ENCODE measurements around the gene SYCE3.
"Not testable (repeated sequence)": the region's sequence is repeated elsewhere in the genome, so short reads cannot be mapped to it uniquely, and the experiment has no call there.

The SYCE3 gene

GRCh38 chr22:50523458-50523805 is 39.3 kb downstream of the SYCE3 start:
- H3K27ac ChIP-seq (ENCODE audit: low read depth, low read length), result no peak overlapping the region
- peaks cover 5% of the 10 kb centered on the region for H3K79me2 ChIP-seq (ENCODE audit: control insufficient read depth, insufficient read depth, low read length, unreplicated experiment)

GRCh38 chr22:50522806-50523438 is 39.8 kb downstream of the SYCE3 start:
- H3K27ac ChIP-seq (ENCODE audit: low read depth, low read length), result no peak overlapping the region
- no peak overlapping the region for H2AFZ ChIP-seq (ENCODE audit: low read length, unreplicated experiment)
- peaks cover 11% of the 10 kb centered on the region for H3K4me1 ChIP-seq (ENCODE audit: control insufficient read depth, insufficient read depth, low read length, unreplicated experiment)
- H3K36me3 ChIP-seq (ENCODE audit: insufficient read depth, low read length), result no peaks in the 10 kb centered on the region
- H3K79me2 ChIP-seq (ENCODE audit: control insufficient read depth, insufficient read depth, low read length, unreplicated experiment), result peaks cover 5% of the 10 kb centered on the region
- H3K4me3 ChIP-seq (ENCODE audit: low read depth, low read length), result no peak overlapping the region
- no peaks in the 10 kb centered on the region for H3K27me3 ChIP-seq (ENCODE audit: insufficient read depth, low read length)

More at GRCh38 chr22:50523458-50523805, 39.3 kb downstream of the SYCE3 start:
- H3K4me3 ChIP-seq (ENCODE audit: low read depth, low read length), result no peak overlapping the region; the same call in 1 of the 2 replicates
- no peak overlapping the region for H2AFZ ChIP-seq (ENCODE audit: low read length, unreplicated experiment)
- no peaks in the 10 kb centered on the region for H3K36me3 ChIP-seq (ENCODE audit: insufficient read depth, low read length)
- H3K4me1 ChIP-seq (ENCODE audit: control insufficient read depth, insufficient read depth, low read length, unreplicated experiment), result peaks cover 14% of the 10 kb centered on the region
- no peaks in the 10 kb centered on the region for H3K27me3 ChIP-seq (ENCODE audit: insufficient read depth, low read length)

GRCh38 chr22:50522208-50522805 is 40.4 kb downstream of the SYCE3 start:
- no peak overlapping the region for H3K4me3 ChIP-seq (ENCODE audit: low read depth, low read length)
- H3K36me3 ChIP-seq (ENCODE audit: insufficient read depth, low read length), result no peaks in the 10 kb centered on the region
- peaks cover 5% of the 10 kb centered on the region for H3K79me2 ChIP-seq (ENCODE audit: control insufficient read depth, insufficient read depth, low read length, unreplicated experiment)
- H3K4me1 ChIP-seq (ENCODE audit: control insufficient read depth, insufficient read depth, low read length, unreplicated experiment), result peaks cover 9% of the 10 kb centered on the region
- no peaks in the 10 kb centered on the region for H3K27me3 ChIP-seq (ENCODE audit: insufficient read depth, low read length)
- no peak overlapping the region for H3K27ac ChIP-seq (ENCODE audit: low read depth, low read length)
- no peak overlapping the region for H2AFZ ChIP-seq (ENCODE audit: low read length, unreplicated experiment)

- H3K79me2 ChIP-seq (ENCODE audit: control insufficient read depth, insufficient read depth, low read length, unreplicated experiment), result peaks cover 5% of the 10 kb centered on the region
- no peak overlapping the region for H3K27ac ChIP-seq (ENCODE audit: low read depth, low read length)
- no peaks in the 10 kb centered on the region for H3K27me3 ChIP-seq (ENCODE audit: insufficient read depth, low read length)
- no peaks in the 10 kb centered on the region for H3K36me3 ChIP-seq (ENCODE audit: insufficient read depth, low read length)
- H3K4me1 ChIP-seq (ENCODE audit: control insufficient read depth, insufficient read depth, low read length, unreplicated experiment), result peaks cover 6% of the 10 kb centered on the region
- no peak overlapping the region for H3K4me3 ChIP-seq (ENCODE audit: low read depth, low read length)
- H2AFZ ChIP-seq (ENCODE audit: low read length, unreplicated experiment), result no peak overlapping the region
Observed at GRCh38 chr22:50521710-50522109, 41.0 kb downstream of the SYCE3 start.

GRCh38 chr22:50520826-50521453 is 41.8 kb downstream of the SYCE3 start:
- H3K27me3 ChIP-seq (ENCODE audit: insufficient read depth, low read length), result no peaks in the 10 kb centered on the region
- no peaks in the 10 kb centered on the region for H3K36me3 ChIP-seq (ENCODE audit: insufficient read depth, low read length)
- H3K4me3 ChIP-seq (ENCODE audit: low read depth, low read length), result no peak overlapping the region
- H3K79me2 ChIP-seq (ENCODE audit: control insufficient read depth, insufficient read depth, low read length, unreplicated experiment), result peaks cover 5% of the 10 kb centered on the region
- no peak overlapping the region for H2AFZ ChIP-seq (ENCODE audit: low read length, unreplicated experiment)
- peaks cover 6% of the 10 kb centered on the region for H3K4me1 ChIP-seq (ENCODE audit: control insufficient read depth, insufficient read depth, low read length, unreplicated experiment)
- no peak overlapping the region for H3K27ac ChIP-seq (ENCODE audit: low read depth, low read length)

GRCh38 chr22:50520184-50520583 is 42.5 kb downstream of the SYCE3 start:
- H3K4me3 ChIP-seq (ENCODE audit: low read depth, low read length); H2AFZ ChIP-seq (ENCODE audit: low read length, unreplicated experiment); H3K79me2 ChIP-seq (ENCODE audit: control insufficient read depth, insufficient read depth, low read length, unreplicated experiment); H3K36me3 ChIP-seq (ENCODE audit: insufficient read depth, low read length); H3K27ac ChIP-seq (ENCODE audit: low read depth, low read length); H3K27me3 ChIP-seq (ENCODE audit: insufficient read depth, low read length); H3K4me1 ChIP-seq (ENCODE audit: control insufficient read depth, insufficient read depth, low read length, unreplicated experiment): not testable (repeated sequence)

GRCh38 chr22:50519151-50519550 is 43.6 kb downstream of the SYCE3 start:
- peaks cover 11% of the 10 kb centered on the region for H3K79me2 ChIP-seq (ENCODE audit: control insufficient read depth, insufficient read depth, low read length, unreplicated experiment)

GRCh38 chr22:50518606-50519005 is 44.1 kb downstream of the SYCE3 start:
- H3K27ac ChIP-seq (ENCODE audit: low read depth, low read length), result no peak overlapping the region
- H3K4me3 ChIP-seq (ENCODE audit: low read depth, low read length), result no peak overlapping the region
- no peaks in the 10 kb centered on the region for H3K27me3 ChIP-seq (ENCODE audit: insufficient read depth, low read length)
- H3K79me2 ChIP-seq (ENCODE audit: control insufficient read depth, insufficient read depth, low read length, unreplicated experiment), result peaks cover 14% of the 10 kb centered on the region
- no peaks in the 10 kb centered on the region for H3K36me3 ChIP-seq (ENCODE audit: insufficient read depth, low read length)
- no peak overlapping the region for H2AFZ ChIP-seq (ENCODE audit: low read length, unreplicated experiment)
- no peaks in the 10 kb centered on the region for H3K4me1 ChIP-seq (ENCODE audit: control insufficient read depth, insufficient read depth, low read length, unreplicated experiment)

More at GRCh38 chr22:50519151-50519550, 43.6 kb downstream of the SYCE3 start:
- Histone ChIP-seq H3K27me3 (ENCODE audit: insufficient read depth, low read length) (no peaks in the 10 kb centered on the region), H3K4me1 (ENCODE audit: control insufficient read depth, insufficient read depth, low read length, unreplicated experiment) (peaks cover 2% of the 10 kb centered on the region), H2AFZ (ENCODE audit: low read length, unreplicated experiment) (no peak overlapping the region), H3K36me3 (ENCODE audit: insufficient read depth, low read length) (no peaks in the 10 kb centered on the region), H3K27ac (ENCODE audit: low read depth, low read length) (no peak overlapping the region), H3K4me3 (ENCODE audit: low read depth, low read length) (no peak overlapping the region)

- H3K4me1 ChIP-seq (ENCODE audit: control insufficient read depth, insufficient read depth, low read length, unreplicated experiment), result no peaks in the 10 kb centered on the region
- no peak overlapping the region for H3K4me3 ChIP-seq (ENCODE audit: low read depth, low read length)
- peaks cover 19% of the 10 kb centered on the region for H3K79me2 ChIP-seq (ENCODE audit: control insufficient read depth, insufficient read depth, low read length, unreplicated experiment)
- no peak overlapping the region for H3K27ac ChIP-seq (ENCODE audit: low read depth, low read length)
- no peaks in the 10 kb centered on the region for H3K27me3 ChIP-seq (ENCODE audit: insufficient read depth, low read length)
- H2AFZ ChIP-seq (ENCODE audit: low read length, unreplicated experiment), result no peak overlapping the region
- no peaks in the 10 kb centered on the region for H3K36me3 ChIP-seq (ENCODE audit: insufficient read depth, low read length)
Observed at GRCh38 chr22:50517495-50518260, 45.0 kb downstream of the SYCE3 start.

- Histone ChIP-seq H2AFZ (ENCODE audit: low read length, unreplicated experiment) (no peak overlapping the region), H3K4me1 (ENCODE audit: control insufficient read depth, insufficient read depth, low read length, unreplicated experiment) (no peaks in the 10 kb centered on the region), H3K79me2 (ENCODE audit: control insufficient read depth, insufficient read depth, low read length, unreplicated experiment) (peaks cover 19% of the 10 kb centered on the region), H3K36me3 (ENCODE audit: insufficient read depth, low read length) (no peaks in the 10 kb centered on the region), H3K27ac (ENCODE audit: low read depth, low read length) (no peak overlapping the region), H3K27me3 (ENCODE audit: insufficient read depth, low read length) (no peaks in the 10 kb centered on the region), H3K4me3 (ENCODE audit: low read depth, low read length) (no peak overlapping the region)
Observed at GRCh38 chr22:50516891-50517290, 45.8 kb downstream of the SYCE3 start.

All from ACC112 (cell line).